IMR-90 (cell line): ENCODE measurements around the gene ZNF814. TPM values are rescaled to one million over a fixed set of nuclear protein-coding genes. Genes with fewer than 3 reads are reported as not detected.

Source experiments
- ATAC-seq: fragments of 200-7000 bp; cut with Tn5 transposase; 2 replicates; pipeline ENCODE4 v1.9.1; 2020; ENCODE audit warnings: low read depth, mild to moderate bottlenecking, moderate library complexity
- BruUV-seq: library from RNA; stranded (reverse); fragments of 400-500 nt; replicated peaks from 2 replicates; lab custom pipeline; 2021; lab: Mats Ljungman, UMichigan
- CTCF ChIA-PET: fragments of 300-600 bp; formaldehyde crosslinking; extraction: SDS; loops from one replicate; lab custom pipeline; 2021; ENCODE audit warnings: antibody characterized with exemption; lab: Yijun Ruan, JAX
- POLR2A ChIA-PET: fragments of 300-600 bp; sonication (Branson Sonifier 250); formaldehyde crosslinking; loops from one replicate; lab custom pipeline; 2022; ENCODE audit warnings: antibody characterized with exemption; ENCODE audit not compliant: unreplicated experiment; lab: Charles Lee
- DNase-seq: peaks from one replicate; pipeline ENCODE4 v3.0.0; 2013
- H2AFZ ChIP-seq: replicated peaks from 2 replicates; pipeline ENCODE3; 2013; ENCODE audit warnings: low read length, mild to moderate bottlenecking; ENCODE audit not compliant: poor library complexity
- H2AK5ac ChIP-seq: 2 replicates; pipeline ENCODE4 v1.6.1; 2013; ENCODE audit warnings: low read depth, low read length, inconsistent platforms
- H2AK9ac ChIP-seq: replicated peaks from 2 replicates; pipeline ENCODE3; 2013; ENCODE audit warnings: mild to moderate bottlenecking, low read depth, low read length, moderate library complexity; ENCODE audit not compliant: poor library complexity
- H2BK120ac ChIP-seq: 2 replicates; pipeline ENCODE4 v1.6.1; 2013; ENCODE audit warnings: low read depth, low read length, inconsistent platforms
- H2BK15ac ChIP-seq: 3 replicates; pipeline ENCODE4 v1.6.1; 2013; ENCODE audit warnings: low read depth, low read length, inconsistent platforms
- H2BK20ac ChIP-seq: 2 replicates; pipeline ENCODE4 v1.6.1; 2013; ENCODE audit warnings: low read depth, mild to moderate bottlenecking, inconsistent platforms, low read length, moderate library complexity
- H2BK5ac ChIP-seq: 2 replicates; pipeline ENCODE4 v1.6.1; 2013; ENCODE audit warnings: mild to moderate bottlenecking, low read depth, low read length, inconsistent platforms; ENCODE audit not compliant: poor library complexity, severe bottlenecking
- H3K14ac ChIP-seq: replicated peaks from 2 replicates; pipeline ENCODE4 v1.6.1; 2013; ENCODE audit warnings: low read depth, low read length, inconsistent platforms
- H3K18ac ChIP-seq: 2 replicates; pipeline ENCODE4 v1.6.1; 2013; ENCODE audit warnings: low read depth, low read length, control low read depth
- H3K23ac ChIP-seq: 2 replicates; pipeline ENCODE4 v1.6.1; 2013; ENCODE audit warnings: low read depth, low read length, inconsistent platforms
- H3K27ac ChIP-seq: 2 replicates; pipeline ENCODE4 v1.5.1; 2013; ENCODE audit warnings: mild to moderate bottlenecking, control low read depth, low read length; ENCODE audit not compliant: insufficient read depth
- H3K27me3 ChIP-seq: 2 replicates; pipeline ENCODE4 v1.6.1; 2013; ENCODE audit warnings: low read length; ENCODE audit not compliant: control insufficient read depth, insufficient read depth
- H3K36me3 ChIP-seq: 2 replicates; pipeline ENCODE4 v1.6.1; 2013; ENCODE audit warnings: low read length, mixed read lengths; ENCODE audit not compliant: control insufficient read depth, insufficient read depth
- H3K4ac ChIP-seq: 2 replicates; pipeline ENCODE4 v1.6.1; 2013; ENCODE audit warnings: low read depth, low read length, inconsistent platforms
- H3K4me1 ChIP-seq: 2 replicates; pipeline ENCODE4 v1.6.1; 2013; ENCODE audit warnings: low read length, mixed read lengths; ENCODE audit not compliant: control insufficient read depth, insufficient read depth
- H3K4me2 ChIP-seq: 2 replicates; pipeline ENCODE4 v1.6.1; 2013; ENCODE audit warnings: low read depth, mild to moderate bottlenecking, control low read depth, low read length, moderate library complexity
- H3K4me3 ChIP-seq: 2 replicates; pipeline ENCODE4 v1.5.1; 2013; ENCODE audit warnings: low read depth, mild to moderate bottlenecking, control low read depth, low read length, moderate library complexity; ENCODE audit not compliant: insufficient read depth
- H3K56ac ChIP-seq: 2 replicates; pipeline ENCODE4 v1.6.1; 2013; ENCODE audit warnings: low read length, inconsistent platforms; ENCODE audit not compliant: insufficient read depth; ENCODE audit errors: extremely low read depth
- H3K79me1 ChIP-seq, 2 experiments: 2 replicates each; pipeline ENCODE4 v1.6.1; 2013; ENCODE audit warnings: low read length in 2 of 2, inconsistent platforms in 1 of 2, low read depth in 1 of 2
- H3K9ac ChIP-seq: 2 replicates; pipeline ENCODE4 v1.6.1; 2013; ENCODE audit warnings: low read depth, low read length, control low read depth
- H3K9me1 ChIP-seq: 2 replicates; pipeline ENCODE4 v1.6.1; 2013; ENCODE audit warnings: low read length, inconsistent platforms; ENCODE audit not compliant: insufficient read depth
- H3K9me3 ChIP-seq: 2 replicates; pipeline ENCODE4 v1.6.1; 2013; ENCODE audit warnings: low read length; ENCODE audit not compliant: control insufficient read depth, insufficient read depth
- H4K20me1 ChIP-seq: 2 replicates; pipeline ENCODE4 v1.6.1; 2013; ENCODE audit warnings: low read length, inconsistent platforms; ENCODE audit not compliant: insufficient read depth
- H4K5ac ChIP-seq: 2 replicates; pipeline ENCODE4 v1.6.1; 2013; ENCODE audit warnings: mild to moderate bottlenecking, low read depth, low read length, control low read depth
- H4K8ac ChIP-seq, 2 experiments: 2 replicates each; pipeline ENCODE4 v1.6.1; 2013; ENCODE audit warnings: low read depth in 2 of 2, low read length in 2 of 2, control low read depth in 1 of 2, inconsistent platforms in 1 of 2
- H4K91ac ChIP-seq: 2 replicates; pipeline ENCODE4 v1.6.1; 2013; ENCODE audit warnings: low read depth, low read length, inconsistent platforms; ENCODE audit not compliant: insufficient read depth
- CEBPB ChIP-seq: IDR thresholded peaks from 2 replicates; pipeline ENCODE4 v1.6.1; 2012; ENCODE audit warnings: low read depth, low read length, improper control_type of control experiment
- CHD1 ChIP-seq: IDR thresholded peaks from 2 replicates; pipeline ENCODE4 v1.6.1; 2012; ENCODE audit warnings: low read depth, low read length, improper control_type of control experiment
- MAFK ChIP-seq: IDR thresholded peaks from 2 replicates; pipeline ENCODE4 v1.6.1; 2012; ENCODE audit warnings: low read depth, low read length, improper control_type of control experiment
- MAZ ChIP-seq: IDR thresholded peaks from 2 replicates; pipeline ENCODE4 v1.6.1; 2012; ENCODE audit warnings: low read depth, mild to moderate bottlenecking, low read length, improper control_type of control experiment, moderate library complexity, borderline replicate concordance
- MXI1 ChIP-seq: IDR thresholded peaks from 2 replicates; pipeline ENCODE4 v1.6.1; 2012; ENCODE audit warnings: low read depth, mild to moderate bottlenecking, low read length, moderate library complexity, borderline replicate concordance
- POLR2A ChIP-seq: IDR thresholded peaks from 2 replicates; pipeline ENCODE4 v1.6.1; 2012; ENCODE audit warnings: mild to moderate bottlenecking, low read depth, low read length
- RFX5 ChIP-seq: IDR thresholded peaks from 2 replicates; pipeline ENCODE4 v1.8.0; 2012; ENCODE audit warnings: low read depth, mild to moderate bottlenecking, low read length, moderate library complexity
- SMC3 ChIP-seq: fragments of 150-350 bp; IDR thresholded peaks from 2 replicates; pipeline ENCODE4 v1.6.1; 2016; ENCODE audit warnings: low read depth, mild to moderate bottlenecking, antibody characterized with exemption, low read length, moderate library complexity
- WGBS, 2 experiments: methylation state at CpG; one replicate each; pipeline versions ENCODE4 v1.1.5 to v1.1.7; 2013; ENCODE audit warnings: missing lambda C conversion rate in 2 of 2; ENCODE audit not compliant: insufficient read length in 1 of 2; ENCODE audit errors: extremely low coverage in 2 of 2; 5-methylcytosine and 5-hydroxymethylcytosine counted together
- dilution Hi-C: fragments of 300-500 bp; cut with HindIII; formaldehyde crosslinking; loops from one replicate; pipeline ENCODE4 v1.14.3; 2018; ENCODE audit warnings: low sequenced_read_pairs; ENCODE audit not compliant: unreplicated experiment
- in situ Hi-C: fragments of 300-500 bp; cut with MboI; formaldehyde crosslinking; loops from 3 replicates; pipeline ENCODE4 v1.14.3; 2019; ENCODE audit warnings: low sequenced_read_pairs, inconsistent platforms, mixed read lengths
- intact Hi-C: fragments of 100-400 bp; cut with micrococcal nuclease; formaldehyde crosslinking; loops from 2 replicates; pipeline ENCODE4 v1.10.0; 2022
- polyA plus RNA-seq, 3 experiments: library from polyadenylated mRNA; depleted of rRNA; stranded (reverse); fragments of >200 nt; gene quantifications; 2 replicates each; pipeline ENCODE4 v1.2.3, GENCODE V29; 2012; ENCODE audit warnings: low replicate concordance in 1 of 3
- total RNA-seq: library from RNA; depleted of rRNA; stranded (reverse); fragments of >200 nt; gene quantifications from 2 replicates; pipeline ENCODE4 v1.2.3, GENCODE V29; 2012
- TF ChIP-seq, protein P1 (sequence below): conservative IDR thresholded peaks from 2 replicates; pipeline ENCODE4 v1.5.1; 2012; ENCODE audit warnings: mild to moderate bottlenecking, low read depth, low read length, improper control_type of control experiment
- TF ChIP-seq, protein P2 (sequence below): fragments of 150-350 bp; IDR thresholded peaks from 2 replicates; pipeline ENCODE4 v1.6.1; 2016; ENCODE audit warnings: low read depth, mild to moderate bottlenecking, low read length, moderate library complexity, borderline replicate concordance

Gene ZNF814
- total and polyA plus RNA-seq, 2 of the 4 experiments (the other 2 are of a cell fraction), result 3.9 to 5.9 TPM

DNA sequence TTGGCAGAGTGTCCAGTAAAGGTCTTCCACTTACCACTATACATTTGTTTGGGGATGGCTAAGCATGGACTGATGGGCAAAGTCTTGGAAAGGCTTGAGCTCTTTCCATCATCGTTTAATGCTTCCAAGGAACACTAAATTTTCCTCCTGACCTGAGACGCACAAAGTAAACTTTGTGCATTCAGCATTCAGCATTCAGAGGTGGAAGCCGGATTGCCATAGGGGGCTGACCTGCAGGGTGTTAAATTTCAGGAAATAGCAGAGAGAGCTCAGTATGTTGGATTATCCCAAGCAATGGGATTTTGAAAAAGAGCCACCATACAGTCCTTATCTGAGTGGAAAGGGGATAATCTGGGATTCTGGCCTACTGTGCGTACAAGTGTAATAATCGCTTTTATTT, 88.1 kb downstream of the ZNF814 start:
- Histone ChIP-seq H3K18ac (no peak overlapping the region), H4K20me1 (no peaks in the 10 kb centered on the region), H3K4me2 (no peak overlapping the region), H3K4ac (no peak overlapping the region), H3K9me3 (no peaks in the 10 kb centered on the region), H3K9me1 (no peaks in the 10 kb centered on the region; the same call in 1 of the 2 replicates), H3K4me1 (peaks cover 6% of the 10 kb centered on the region), H2BK15ac (no peak overlapping the region), H2AK9ac (no peak overlapping the region), H3K23ac (no peak overlapping the region), H2BK120ac (no peak overlapping the region), H2AFZ (no peak overlapping the region), H2BK5ac (no peak overlapping the region), H2AK5ac (no peak overlapping the region), H3K56ac (no peak overlapping the region), H4K5ac (no peak overlapping the region), H2BK20ac (no peak overlapping the region), H3K27ac (no peak overlapping the region), H4K91ac (no peak overlapping the region), H3K27me3 (no peaks in the 10 kb centered on the region), H3K36me3 (peaks cover 9% of the 10 kb centered on the region), H3K4me3 (no peak overlapping the region), H3K79me1 (peaks cover 19 to 41% of the 10 kb centered on the region in 2 experiments), H3K9ac (no peak overlapping the region), H4K8ac (no peak overlapping the region), H3K14ac (no peak overlapping the region)
- no peak for ATAC-seq
- TF ChIP-seq MAFK (no peak), CHD1 (no peak), CEBPB (no peak), MXI1 (no peak), POLR2A (no peak), SMC3 (no peak), RFX5 (no peak), MAZ (no peak)
- TF ChIP-seq, protein P1, sequence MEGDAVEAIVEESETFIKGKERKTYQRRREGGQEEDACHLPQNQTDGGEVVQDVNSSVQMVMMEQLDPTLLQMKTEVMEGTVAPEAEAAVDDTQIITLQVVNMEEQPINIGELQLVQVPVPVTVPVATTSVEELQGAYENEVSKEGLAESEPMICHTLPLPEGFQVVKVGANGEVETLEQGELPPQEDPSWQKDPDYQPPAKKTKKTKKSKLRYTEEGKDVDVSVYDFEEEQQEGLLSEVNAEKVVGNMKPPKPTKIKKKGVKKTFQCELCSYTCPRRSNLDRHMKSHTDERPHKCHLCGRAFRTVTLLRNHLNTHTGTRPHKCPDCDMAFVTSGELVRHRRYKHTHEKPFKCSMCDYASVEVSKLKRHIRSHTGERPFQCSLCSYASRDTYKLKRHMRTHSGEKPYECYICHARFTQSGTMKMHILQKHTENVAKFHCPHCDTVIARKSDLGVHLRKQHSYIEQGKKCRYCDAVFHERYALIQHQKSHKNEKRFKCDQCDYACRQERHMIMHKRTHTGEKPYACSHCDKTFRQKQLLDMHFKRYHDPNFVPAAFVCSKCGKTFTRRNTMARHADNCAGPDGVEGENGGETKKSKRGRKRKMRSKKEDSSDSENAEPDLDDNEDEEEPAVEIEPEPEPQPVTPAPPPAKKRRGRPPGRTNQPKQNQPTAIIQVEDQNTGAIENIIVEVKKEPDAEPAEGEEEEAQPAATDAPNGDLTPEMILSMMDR, result no peak
- TF ChIP-seq, protein P2, sequence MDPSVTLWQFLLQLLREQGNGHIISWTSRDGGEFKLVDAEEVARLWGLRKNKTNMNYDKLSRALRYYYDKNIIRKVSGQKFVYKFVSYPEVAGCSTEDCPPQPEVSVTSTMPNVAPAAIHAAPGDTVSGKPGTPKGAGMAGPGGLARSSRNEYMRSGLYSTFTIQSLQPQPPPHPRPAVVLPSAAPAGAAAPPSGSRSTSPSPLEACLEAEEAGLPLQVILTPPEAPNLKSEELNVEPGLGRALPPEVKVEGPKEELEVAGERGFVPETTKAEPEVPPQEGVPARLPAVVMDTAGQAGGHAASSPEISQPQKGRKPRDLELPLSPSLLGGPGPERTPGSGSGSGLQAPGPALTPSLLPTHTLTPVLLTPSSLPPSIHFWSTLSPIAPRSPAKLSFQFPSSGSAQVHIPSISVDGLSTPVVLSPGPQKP, result no peak
- in situ Hi-C loops, result no loop called here
- WGBS, 2 experiments, result 100% methylated on average over 2 of the region's 5 CpGs; no CpG with 5 or more reads in 1 of the 2 experiments
- ChIA-PET POLR2A (no interaction called here), CTCF (interaction anchor here (0.6 kb wide), 1 partner anchor 395 kb away, joined by 4 read pairs; no protein-coding TSS in a partner anchor)
- intact Hi-C loops, result no loop called here
- no TSS peak for BruUV-seq
- dilution Hi-C loops, result no loop called here
- no peak for DNase-seq
